ENCODE measurements around the gene DTX3. TPM values are rescaled to one million over a fixed set of nuclear protein-coding genes. Genes with fewer than 3 reads are reported as not detected.

Gene DTX3
- total and polyA plus RNA-seq, 2 of the 13 experiments (the other 11 are each of a cell fraction or from before 2014, with no cell fraction given), result 9.0 to 27.2 TPM

DNA sequence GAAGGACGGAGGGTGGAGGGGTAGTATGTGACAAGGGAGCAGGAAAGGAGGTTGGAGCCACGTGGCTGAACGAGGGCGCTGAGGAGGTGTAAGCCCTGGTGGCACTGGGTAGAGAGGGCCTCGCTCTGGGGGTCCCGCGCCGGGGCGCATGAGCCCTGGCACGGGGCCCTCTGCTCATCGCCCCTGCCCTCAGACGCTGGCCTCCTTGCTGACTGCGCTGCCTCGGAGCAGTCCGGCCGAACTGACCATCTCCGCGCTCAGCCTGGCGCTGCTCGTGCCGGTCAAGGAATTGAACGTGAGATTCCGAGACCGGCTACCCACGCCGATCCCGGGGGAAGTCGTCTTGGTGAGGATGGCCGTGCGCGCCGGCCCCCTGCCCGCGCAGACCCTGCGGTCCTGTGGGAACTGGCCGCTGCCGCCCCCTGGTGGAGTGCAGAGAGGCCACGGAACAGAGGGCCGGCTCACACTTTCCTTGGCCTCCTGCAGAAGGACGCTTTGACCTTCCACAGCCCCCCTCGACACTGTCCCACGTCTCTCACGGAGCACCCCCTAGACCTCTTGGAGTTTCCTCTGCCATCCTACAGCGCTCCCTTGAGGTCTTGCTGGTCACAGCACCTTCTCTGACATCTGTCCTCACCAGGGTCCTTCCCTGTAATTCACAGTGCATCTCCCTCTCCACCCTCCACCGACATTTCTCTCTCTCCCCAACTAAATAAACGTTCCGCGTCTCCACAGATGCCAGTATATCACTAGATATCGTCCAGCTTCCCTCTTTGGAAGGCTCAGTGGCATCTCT, 17.1 kb downstream of the DTX3 start (continued):
- TF ChIP-seq ZNF274 (CRISPR knock-in tag; IDR thresholded peaks at IDR 0.05) (peak; percentile 78; the same call in 1 of the 2 replicates), ZSCAN22 (CRISPR knock-in tag; IDR thresholded peaks at IDR 0.05) (no peak), HMG20A (CRISPR knock-in tag; IDR thresholded peaks at IDR 0.05; ENCODE audit: borderline replicate concordance) (no peak), TMF1 (CRISPR knock-in tag; IDR thresholded peaks at IDR 0.05; ENCODE audit: low read depth) (no peak), TGIF2 (CRISPR knock-in tag; IDR thresholded peaks at IDR 0.05) (no peak), GZF1 (CRISPR knock-in tag; IDR thresholded peaks at IDR 0.05) (no peak), GTF2F1 (IDR thresholded peaks at IDR 0.05; ENCODE audit: low read length) (no peak), SYNCRIP (IDR thresholded peaks at IDR 0.05; ENCODE audit: insufficient read depth, low read depth, low read length) (no peak), SRF (IDR thresholded peaks at IDR 0.05; ENCODE audit: low read depth, low read length) (no peak), SRSF4 (IDR thresholded peaks at IDR 0.05; ENCODE audit: low read depth, low read length, poor library complexity, severe bottlenecking) (no peak), RARA (CRISPR knock-in tag; IDR thresholded peaks at IDR 0.05) (no peak), ZNF143 (CRISPR knock-in tag; IDR thresholded peaks at IDR 0.05) (no peak; the same call in 1 of the 2 replicates), KLF9 (CRISPR knock-in tag; IDR thresholded peaks at IDR 0.05; ENCODE audit: low read depth) (no peak), TBL1XR1 (IDR thresholded peaks at IDR 0.05; ENCODE audit: borderline replicate concordance, low read length, partially characterized antibody) (no peak), ZNF225 (CRISPR knock-in tag; IDR thresholded peaks at IDR 0.05) (0 out of 2 replicates have a peak, but pooled peaks have one; percentile 62), POGZ (CRISPR knock-in tag; IDR thresholded peaks at IDR 0.05) (no peak), ZNF614 (CRISPR knock-in tag; IDR thresholded peaks at IDR 0.05; ENCODE audit: borderline replicate concordance) (peak; percentile 49; the same call in 1 of the 2 replicates)
- TF ChIP-seq, protein P1, sequence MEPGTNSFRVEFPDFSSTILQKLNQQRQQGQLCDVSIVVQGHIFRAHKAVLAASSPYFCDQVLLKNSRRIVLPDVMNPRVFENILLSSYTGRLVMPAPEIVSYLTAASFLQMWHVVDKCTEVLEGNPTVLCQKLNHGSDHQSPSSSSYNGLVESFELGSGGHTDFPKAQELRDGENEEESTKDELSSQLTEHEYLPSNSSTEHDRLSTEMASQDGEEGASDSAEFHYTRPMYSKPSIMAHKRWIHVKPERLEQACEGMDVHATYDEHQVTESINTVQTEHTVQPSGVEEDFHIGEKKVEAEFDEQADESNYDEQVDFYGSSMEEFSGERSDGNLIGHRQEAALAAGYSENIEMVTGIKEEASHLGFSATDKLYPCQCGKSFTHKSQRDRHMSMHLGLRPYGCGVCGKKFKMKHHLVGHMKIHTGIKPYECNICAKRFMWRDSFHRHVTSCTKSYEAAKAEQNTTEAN (CRISPR knock-in tag; conservative IDR thresholded peaks at IDR 0.05), result 0 out of 2 replicates have a peak, but pooled peaks have one; percentile 18
- TF ChIP-seq, protein P2, sequence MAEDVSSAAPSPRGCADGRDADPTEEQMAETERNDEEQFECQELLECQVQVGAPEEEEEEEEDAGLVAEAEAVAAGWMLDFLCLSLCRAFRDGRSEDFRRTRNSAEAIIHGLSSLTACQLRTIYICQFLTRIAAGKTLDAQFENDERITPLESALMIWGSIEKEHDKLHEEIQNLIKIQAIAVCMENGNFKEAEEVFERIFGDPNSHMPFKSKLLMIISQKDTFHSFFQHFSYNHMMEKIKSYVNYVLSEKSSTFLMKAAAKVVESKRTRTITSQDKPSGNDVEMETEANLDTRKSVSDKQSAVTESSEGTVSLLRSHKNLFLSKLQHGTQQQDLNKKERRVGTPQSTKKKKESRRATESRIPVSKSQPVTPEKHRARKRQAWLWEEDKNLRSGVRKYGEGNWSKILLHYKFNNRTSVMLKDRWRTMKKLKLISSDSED (CRISPR knock-in tag; IDR thresholded peaks at IDR 0.05), result no peak
- TF ChIP-seq, protein P3, sequence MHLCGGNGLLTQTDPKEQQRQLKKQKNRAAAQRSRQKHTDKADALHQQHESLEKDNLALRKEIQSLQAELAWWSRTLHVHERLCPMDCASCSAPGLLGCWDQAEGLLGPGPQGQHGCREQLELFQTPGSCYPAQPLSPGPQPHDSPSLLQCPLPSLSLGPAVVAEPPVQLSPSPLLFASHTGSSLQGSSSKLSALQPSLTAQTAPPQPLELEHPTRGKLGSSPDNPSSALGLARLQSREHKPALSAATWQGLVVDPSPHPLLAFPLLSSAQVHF (CRISPR knock-in tag; IDR thresholded peaks at IDR 0.05), result no peak
- TF ChIP-seq, protein P4, sequence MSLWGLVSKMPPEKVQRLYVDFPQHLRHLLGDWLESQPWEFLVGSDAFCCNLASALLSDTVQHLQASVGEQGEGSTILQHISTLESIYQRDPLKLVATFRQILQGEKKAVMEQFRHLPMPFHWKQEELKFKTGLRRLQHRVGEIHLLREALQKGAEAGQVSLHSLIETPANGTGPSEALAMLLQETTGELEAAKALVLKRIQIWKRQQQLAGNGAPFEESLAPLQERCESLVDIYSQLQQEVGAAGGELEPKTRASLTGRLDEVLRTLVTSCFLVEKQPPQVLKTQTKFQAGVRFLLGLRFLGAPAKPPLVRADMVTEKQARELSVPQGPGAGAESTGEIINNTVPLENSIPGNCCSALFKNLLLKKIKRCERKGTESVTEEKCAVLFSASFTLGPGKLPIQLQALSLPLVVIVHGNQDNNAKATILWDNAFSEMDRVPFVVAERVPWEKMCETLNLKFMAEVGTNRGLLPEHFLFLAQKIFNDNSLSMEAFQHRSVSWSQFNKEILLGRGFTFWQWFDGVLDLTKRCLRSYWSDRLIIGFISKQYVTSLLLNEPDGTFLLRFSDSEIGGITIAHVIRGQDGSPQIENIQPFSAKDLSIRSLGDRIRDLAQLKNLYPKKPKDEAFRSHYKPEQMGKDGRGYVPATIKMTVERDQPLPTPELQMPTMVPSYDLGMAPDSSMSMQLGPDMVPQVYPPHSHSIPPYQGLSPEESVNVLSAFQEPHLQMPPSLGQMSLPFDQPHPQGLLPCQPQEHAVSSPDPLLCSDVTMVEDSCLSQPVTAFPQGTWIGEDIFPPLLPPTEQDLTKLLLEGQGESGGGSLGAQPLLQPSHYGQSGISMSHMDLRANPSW (CRISPR knock-in tag; IDR thresholded peaks at IDR 0.05; ENCODE audit: borderline replicate concordance), result no peak
- TF ChIP-seq, protein P5, sequence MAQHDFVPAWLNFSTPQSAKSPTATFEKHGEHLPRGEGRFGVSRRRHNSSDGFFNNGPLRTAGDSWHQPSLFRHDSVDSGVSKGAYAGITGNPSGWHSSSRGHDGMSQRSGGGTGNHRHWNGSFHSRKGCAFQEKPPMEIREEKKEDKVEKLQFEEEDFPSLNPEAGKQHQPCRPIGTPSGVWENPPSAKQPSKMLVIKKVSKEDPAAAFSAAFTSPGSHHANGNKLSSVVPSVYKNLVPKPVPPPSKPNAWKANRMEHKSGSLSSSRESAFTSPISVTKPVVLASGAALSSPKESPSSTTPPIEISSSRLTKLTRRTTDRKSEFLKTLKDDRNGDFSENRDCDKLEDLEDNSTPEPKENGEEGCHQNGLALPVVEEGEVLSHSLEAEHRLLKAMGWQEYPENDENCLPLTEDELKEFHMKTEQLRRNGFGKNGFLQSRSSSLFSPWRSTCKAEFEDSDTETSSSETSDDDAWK (CRISPR knock-in tag; IDR thresholded peaks at IDR 0.05), result no peak
- TF ChIP-seq, protein P6, sequence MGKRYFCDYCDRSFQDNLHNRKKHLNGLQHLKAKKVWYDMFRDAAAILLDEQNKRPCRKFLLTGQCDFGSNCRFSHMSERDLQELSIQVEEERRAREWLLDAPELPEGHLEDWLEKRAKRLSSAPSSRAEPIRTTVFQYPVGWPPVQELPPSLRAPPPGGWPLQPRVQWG (CRISPR knock-in tag; IDR thresholded peaks at IDR 0.05; ENCODE audit: borderline replicate concordance, low read depth), result no peak

All from HepG2 (cell line).